Spleen (tissue), 11 donors: ENCODE data around the gene IFNL4. TPM values are rescaled to one million over a fixed set of nuclear protein-coding genes. Genes with fewer than 3 reads are reported as not detected.

Experiments
- DNase-seq: peaks from one replicate; pipeline ENCODE4 v3.0.0-alpha.2; 2020
- H3K27ac ChIP-seq, 8 donors: fragments of 200-600 bp; sonication (generic) in 7 of 8; 1 replicate in 4 of 8; 2 replicates in 4 of 8; pipeline versions ENCODE4 v1.5.0 to v1.8.0; 2016 to 2021; ENCODE audit warnings: inconsistent platforms in 4 of 8, mild to moderate bottlenecking in 4 of 8, moderate library complexity in 1 of 8
- H3K27me3 ChIP-seq, 7 donors: fragments of 200-600 bp; sonication (generic) in 6 of 7; replicated peaks in 1 of 7; 1 replicate in 4 of 7; 2 replicates in 3 of 7; pipeline versions ENCODE4 v1.5.0 to v1.8.0; 2016 to 2021; ENCODE audit warnings: inconsistent platforms in 3 of 7, mild to moderate bottlenecking in 1 of 7
- H3K36me3 ChIP-seq, 6 donors: fragments of 200-600 bp; sonication (generic) in 5 of 6; 1 replicate in 4 of 6; 2 replicates in 2 of 6; pipeline versions ENCODE4 v1.5.0 to v1.8.0; 2016 to 2021; ENCODE audit warnings: inconsistent platforms in 2 of 6
- H3K4me1 ChIP-seq, 6 donors: fragments of 200-600 bp; sonication (generic) in 5 of 6; 1 replicate in 3 of 6; 2 replicates in 3 of 6; pipeline versions ENCODE4 v1.5.0 to v1.8.0; 2016 to 2021; ENCODE audit warnings: inconsistent platforms in 3 of 6
- H3K4me3 ChIP-seq, 8 donors: fragments of 200-600 bp; sonication (generic) in 7 of 8; 1 replicate in 4 of 8; 2 replicates in 4 of 8; pipeline versions ENCODE4 v1.5.0 to v1.8.0; 2016 to 2021; ENCODE audit warnings: inconsistent platforms in 4 of 8, mild to moderate bottlenecking in 4 of 8, moderate library complexity in 2 of 8
- H3K9me3 ChIP-seq, 8 donors: fragments of 200-600 bp; sonication (generic) in 7 of 8; 1 replicate in 4 of 8; 2 replicates in 4 of 8; pipeline versions ENCODE4 v1.5.0 to v1.8.0; 2016 to 2021; ENCODE audit warnings: inconsistent platforms in 4 of 8
- CTCF ChIP-seq, 11 experiments: fragments of 200-600 bp in 7 of 11; fragments of 450-650 bp in 4 of 11; sonication (generic) in 4 of 11; IDR thresholded peaks in 8 of 11; conservative IDR thresholded peaks in 3 of 11; 1 replicate in 7 of 11; 2 replicates in 4 of 11; pipeline versions ENCODE4 v1.4.0 to v1.8.0; 2016 to 2021; ENCODE audit warnings: antibody characterized with exemption in 11 of 11, inconsistent platforms in 4 of 11, mild to moderate bottlenecking in 1 of 11
- POLR2A ChIP-seq, 3 donors: fragments of 450-650 bp; IDR thresholded peaks; one replicate each; pipeline ENCODE4 v1.5.1; 2017; ENCODE audit warnings: antibody characterized with exemption in 3 of 3, mild to moderate bottlenecking in 1 of 3
- POLR2AphosphoS5 ChIP-seq, 3 donors: sonication (generic); formaldehyde crosslinking; IDR thresholded peaks; one replicate each; pipeline ENCODE4 v1.5.1; 2017; ENCODE audit warnings: antibody characterized with exemption in 3 of 3
- WGBS, 5 donors: extraction: QIAGEN DNeasy Blood & Tissue Kit in 3 of 5; methylation state at CpG; one replicate each; pipeline versions ENCODE4 v1.1.5 to v1.1.7; 2013 to 2018; 5-methylcytosine and 5-hydroxymethylcytosine counted together
- intact Hi-C: fragments of 100-400 bp; cut with DNase I; formaldehyde crosslinking; loops from one replicate; pipeline ENCODE4 v1.15.0; 2023; ENCODE audit warnings: low total_unique reads
- polyA plus RNA-seq, 3 donors: library from polyadenylated mRNA; stranded (reverse); fragments of 200-250 nt; gene quantifications; one replicate each; pipeline ENCODE4 v1.2.1, GENCODE V29; 2013
- total RNA-seq, 7 donors: library from RNA; depleted of rRNA in 3 of 7; stranded (reverse); fragments of >200 nt in 3 of 7; fragmentation: NEBNext Ultra II Directional in 4 of 7; extraction: Animal tissue kit (Norgen Biotek cat#: 25700) in 4 of 7; gene quantifications; one replicate each; pipeline versions ENCODE4 v1.1.0 to v1.2.1, GENCODE V29; 2016 to 2021
- donor health status: healthy with polysubstance abuse.
- donor health status: DM: no; HTN: no; CAD: no; lungs with moderate emphysema.
- donor health status: DM: no; HTN: no; CAD: no.
- donor health status: Bipolar disorder and iron deficiency.
- donor health status: healthy.
- donor health status: DM: no; HTN: no; CAD: no.
- donor health status: DM: yes; HTN: yes; CAD: no.

Gene IFNL4
- total and polyA plus RNA-seq, 10 donors = not detected

DNA sequence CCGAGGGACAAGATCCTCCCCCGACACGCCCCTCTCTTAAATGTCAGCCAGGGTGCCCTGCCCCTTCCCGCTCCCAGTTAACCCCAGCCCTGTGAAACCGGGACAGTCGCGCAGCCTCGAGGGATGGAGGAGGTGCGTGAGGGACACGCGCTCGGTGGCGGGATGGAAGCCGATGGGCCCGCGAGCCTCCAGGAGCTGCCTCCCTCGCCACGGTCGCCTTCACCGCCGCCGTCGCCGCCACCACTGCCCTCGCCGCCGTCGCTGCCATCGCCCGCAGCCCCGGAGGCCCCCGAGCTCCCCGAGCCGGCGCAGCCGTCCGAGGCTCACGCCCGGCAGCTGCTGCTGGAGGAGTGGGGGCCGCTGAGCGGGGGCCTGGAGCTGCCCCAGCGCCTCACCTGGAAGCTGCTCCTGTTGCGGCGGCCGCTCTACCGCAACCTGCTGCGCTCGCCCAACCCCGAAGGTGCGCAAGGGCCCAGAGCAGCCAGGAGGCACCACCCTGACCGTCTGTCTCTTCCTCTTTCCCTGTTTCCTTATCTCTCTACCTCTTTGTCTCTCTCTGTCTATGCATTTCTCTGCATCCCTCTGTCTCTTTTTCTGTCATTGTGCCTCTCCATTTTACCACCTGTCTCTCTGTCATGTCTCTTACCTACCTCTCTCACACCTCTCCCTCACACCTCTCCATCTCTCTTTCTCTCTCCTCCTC lies 51.6 kb downstream of the IFNL4 start, which contains the start of gene NCCRP1:
Gene NCCRP1 (plus strand): TSS at position 105 of the 703 bp plus-strand sequence. CDS start 19 bp downstream, at position 124.
- intact Hi-C loops = no loop called here
- Histone ChIP-seq H3K36me3 (no peaks in the 10 kb centered on the region), H3K9me3 (no peaks in the 10 kb centered on the region), H3K27ac (no peak within 1 kb of the TSS), H3K4me1 (peaks cover 4 to 28% (median 11%) of the 10 kb centered on the region in 6 donors), H3K4me3 (peak within 1 kb of the TSS in 3 of 8 donors; percentile 2 to 50 (median 10)), H3K27me3 (peaks cover 0 to 87% (median 57%) of the 10 kb centered on the region in 7 donors)
- DNase-seq = no peak
- 1 to 4% (median 2%) methylated on average over 23 to 51 of the region's 51 CpGs for WGBS, 5 donors
- no peak for TF ChIP-seq POLR2A (IDR thresholded peaks at IDR 0.05)
- no peak for TF ChIP-seq CTCF (IDR thresholded peaks at IDR 0.05 in 8 of 11, conservative IDR thresholded peaks at IDR 0.05 in 3 of 11)
- no peak for TF ChIP-seq POLR2AphosphoS5 (IDR thresholded peaks at IDR 0.05)

DNA sequence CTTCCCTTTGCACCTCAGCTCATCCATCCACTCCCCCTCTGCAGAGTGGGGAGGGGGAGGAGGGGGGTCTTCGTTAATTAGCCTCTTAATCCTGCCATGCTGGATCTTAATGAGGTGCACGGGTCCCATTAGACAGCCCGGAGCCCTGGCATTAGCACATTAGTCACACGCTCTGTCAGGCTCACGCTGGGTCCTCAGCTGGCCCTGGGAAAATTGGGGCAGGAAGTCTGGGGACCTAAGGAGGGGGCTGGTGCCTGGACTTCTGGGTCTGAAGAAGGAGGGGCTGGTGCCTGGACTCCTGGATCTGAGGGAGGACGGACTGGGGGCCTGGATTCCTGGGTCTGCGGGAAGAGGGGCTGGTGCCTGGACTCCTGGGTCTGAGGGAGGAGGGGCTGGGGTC lies 52.3 kb downstream of the IFNL4 start:
- Histone ChIP-seq H3K4me1 (peaks cover 4 to 28% (median 11%) of the 10 kb centered on the region in 6 donors), H3K4me3 (no peak overlapping the region), H3K27ac (no peak overlapping the region), H3K36me3 (no peaks in the 10 kb centered on the region), H3K9me3 (no peaks in the 10 kb centered on the region), H3K27me3 (peaks cover 0 to 80% (median 50%) of the 10 kb centered on the region in 7 donors)
- intact Hi-C loops = no loop called here
- DNase-seq = no peak
- WGBS, 5 donors = 18 to 27% (median 22%) methylated on average over 3 to 7 of the region's 7 CpGs
- no peak for TF ChIP-seq CTCF (IDR thresholded peaks at IDR 0.05 in 8 of 11, conservative IDR thresholded peaks at IDR 0.05 in 3 of 11)
- TF ChIP-seq POLR2A (IDR thresholded peaks at IDR 0.05) = no peak

Other genes starting within 250 kb of the IFNL4 start
- 1 to 10 TPM in 5 of 7 donors, under 1 TPM in 2; 0.26 to 4.2 (median 1.9) TPM for gene FBXO27, start 216.3 kb downstream of the IFNL4 start, total RNA-seq
- gene FBXO27, start 216.3 kb downstream of the IFNL4 start, polyA plus RNA-seq = under 1 TPM; 0.10 to 0.99 (median 0.61) TPM
- gene ACP7, start 164.5 kb downstream of the IFNL4 start, total RNA-seq = not detected
- not detected for gene ACP7, start 164.5 kb downstream of the IFNL4 start, polyA plus RNA-seq
- 10 to 100 TPM in 6 of 7 donors, 1 to 10 TPM in 1; 9.5 to 27.8 (median 19.8) TPM for gene PAK4, start 123.1 kb downstream of the IFNL4 start, total RNA-seq
- 10 to 100 TPM in 1 of 3 donors, 1 to 10 TPM in 2; 5.2 to 13.4 (median 7.7) TPM for gene PAK4, start 123.1 kb downstream of the IFNL4 start, polyA plus RNA-seq
- gene NCCRP1, start 51.9 kb downstream of the IFNL4 start, total RNA-seq = under 1 TPM in 2 of 7 donors, not detected in 5; 0.13 to 0.28 TPM
- 1 to 10 TPM in 1 of 3 donors, under 1 TPM in 2; 0.12 to 1.7 (median 0.19) TPM for gene NCCRP1, start 51.9 kb downstream of the IFNL4 start, polyA plus RNA-seq
- gene SYCN, start 44.6 kb downstream of the IFNL4 start, total RNA-seq = not detected
- not detected for gene SYCN, start 44.6 kb downstream of the IFNL4 start, polyA plus RNA-seq
- not detected for gene IFNL3, start 3.9 kb downstream of the IFNL4 start, total RNA-seq
- gene IFNL3, start 3.9 kb downstream of the IFNL4 start, polyA plus RNA-seq = not detected
- not detected for gene IFNL2, start 19.5 kb upstream of the IFNL4 start, total RNA-seq
- not detected for gene IFNL2, start 19.5 kb upstream of the IFNL4 start, polyA plus RNA-seq
- gene IFNL1, start 47.6 kb upstream of the IFNL4 start, total RNA-seq = not detected
- not detected for gene IFNL1, start 47.6 kb upstream of the IFNL4 start, polyA plus RNA-seq
- gene LRFN1, start 72.0 kb upstream of the IFNL4 start, total RNA-seq = 1 to 10 TPM; 2.2 to 6.0 (median 4.6) TPM
- 1 to 10 TPM in 1 of 3 donors, under 1 TPM in 2; 0.67 to 1.2 (median 0.99) TPM for gene LRFN1, start 72.0 kb upstream of the IFNL4 start, polyA plus RNA-seq
- 100 to 1,000 TPM; 178 to 354 (median 288) TPM for gene GMFG, start 87.2 kb upstream of the IFNL4 start, total RNA-seq
- 100 to 1,000 TPM; 421 to 492 (median 452) TPM for gene GMFG, start 87.2 kb upstream of the IFNL4 start, polyA plus RNA-seq
- 100 to 1,000 TPM in 1 of 7 donors, 10 to 100 TPM in 6; 66.4 to 108 (median 84.1) TPM for gene SAMD4B, start 93.6 kb upstream of the IFNL4 start, total RNA-seq
- gene SAMD4B, start 93.6 kb upstream of the IFNL4 start, polyA plus RNA-seq = 10 to 100 TPM; 26.7 to 56.3 (median 42.1) TPM
- 10 to 100 TPM; 35.0 to 48.1 (median 39.8) TPM for gene PAF1, start 142.2 kb upstream of the IFNL4 start, total RNA-seq
- 10 to 100 TPM; 27.4 to 51.3 (median 35.6) TPM for gene PAF1, start 142.2 kb upstream of the IFNL4 start, polyA plus RNA-seq
- gene MED29, start 142.5 kb upstream of the IFNL4 start, total RNA-seq = 10 to 100 TPM; 25.7 to 45.7 (median 34.6) TPM
- 10 to 100 TPM; 15.5 to 28.2 (median 20.5) TPM for gene MED29, start 142.5 kb upstream of the IFNL4 start, polyA plus RNA-seq
- 100 to 1,000 TPM in 6 of 7 donors, 10 to 100 TPM in 1; 91.5 to 396 (median 191) TPM for gene ZFP36, start 158.0 kb upstream of the IFNL4 start, total RNA-seq
- 100 to 1,000 TPM in 1 of 3 donors, 10 to 100 TPM in 2; 63.2 to 117 (median 72.6) TPM for gene ZFP36, start 158.0 kb upstream of the IFNL4 start, polyA plus RNA-seq
- 100 to 1,000 TPM in 1 of 7 donors, 10 to 100 TPM in 6; 18.6 to 107 (median 48.4) TPM for gene PLEKHG2, start 163.8 kb upstream of the IFNL4 start, total RNA-seq
- gene PLEKHG2, start 163.8 kb upstream of the IFNL4 start, polyA plus RNA-seq = 10 to 100 TPM in 1 of 3 donors, 1 to 10 TPM in 2; 8.9 to 25.8 (median 9.5) TPM
- gene RPS16, start 187.1 kb upstream of the IFNL4 start, total RNA-seq = 1,000 to 10,000 TPM; 1,378 to 2,109 (median 1,598) TPM
- 1,000 to 10,000 TPM; 5,364 to 5,747 (median 5,635) TPM for gene RPS16, start 187.1 kb upstream of the IFNL4 start, polyA plus RNA-seq
- 100 to 1,000 TPM; 103 to 125 (median 108) TPM for gene SUPT5H, start 196.7 kb upstream of the IFNL4 start, total RNA-seq
- gene SUPT5H, start 196.7 kb upstream of the IFNL4 start, polyA plus RNA-seq = 100 to 1,000 TPM in 2 of 3 donors, 10 to 100 TPM in 1; 95.8 to 225 (median 198) TPM
- 10 to 100 TPM; 30.3 to 51.5 (median 41.8) TPM for gene TIMM50, start 232.0 kb upstream of the IFNL4 start, total RNA-seq
- gene TIMM50, start 232.0 kb upstream of the IFNL4 start, polyA plus RNA-seq = 10 to 100 TPM; 36.2 to 46.0 (median 40.7) TPM